Astrocyte (in vitro differentiated cells and primary cell): ENCODE data around the gene ZNF133. TPM values are rescaled to one million over a fixed set of nuclear protein-coding genes. Genes with fewer than 3 reads are reported as not detected.
"Not testable (repeated sequence)": the region's sequence is repeated elsewhere in the genome, so short reads cannot be mapped to it uniquely, and the experiment has no call there.

ENCODE experiments used
- DNase-seq: peaks from one replicate; pipeline ENCODE4 v3.0.0-alpha.2; 2010; ENCODE audit warnings: low read depth
- FAIRE-seq: peaks from 2 replicates; lab custom pipeline; 2011; peaks lifted over from hg19 to GRCh38; lab: Jason Lieb, UNC
- H2AFZ ChIP-seq: 2 replicates; pipeline ENCODE4 v1.6.0; 2012; ENCODE audit warnings: low read depth, low read length, inconsistent platforms
- H3K27ac ChIP-seq: 2 replicates; pipeline ENCODE4 v1.5.1; 2011; ENCODE audit warnings: low read depth, low read length, inconsistent platforms
- H3K27me3 ChIP-seq: 2 replicates; pipeline ENCODE4 v1.6.0; 2011; ENCODE audit warnings: low read length, inconsistent platforms; ENCODE audit not compliant: insufficient read depth
- H3K36me3 ChIP-seq: 2 replicates; pipeline ENCODE4 v1.5.1; 2011; ENCODE audit warnings: low read length, inconsistent platforms; ENCODE audit not compliant: insufficient read depth
- H3K4me1 ChIP-seq: 2 replicates; pipeline ENCODE4 v1.5.1; 2011; ENCODE audit warnings: low read length, inconsistent platforms; ENCODE audit not compliant: insufficient read depth
- H3K4me2 ChIP-seq: 2 replicates; pipeline ENCODE4 v1.6.0; 2012; ENCODE audit warnings: low read length, inconsistent platforms
- H3K4me3 ChIP-seq: 2 replicates; pipeline ENCODE4 v1.5.1; 2011; ENCODE audit warnings: low read depth, mild to moderate bottlenecking, low read length, inconsistent platforms; ENCODE audit not compliant: insufficient read depth
- H3K79me2 ChIP-seq: 2 replicates; pipeline ENCODE4 v1.6.0; 2012; ENCODE audit warnings: mild to moderate bottlenecking, low read length, inconsistent platforms; ENCODE audit not compliant: insufficient read depth
- H3K9ac ChIP-seq: 2 replicates; pipeline ENCODE4 v1.6.0; 2012; ENCODE audit warnings: mild to moderate bottlenecking, low read length, inconsistent platforms
- H3K9me3 ChIP-seq: 2 replicates; pipeline ENCODE4 v1.5.1; 2012; ENCODE audit warnings: low read depth, mild to moderate bottlenecking, low read length, inconsistent platforms; ENCODE audit not compliant: insufficient read depth
- H4K20me1 ChIP-seq: 2 replicates; pipeline ENCODE4 v1.6.0; 2012; ENCODE audit warnings: low read length, inconsistent platforms; ENCODE audit not compliant: insufficient read depth
- H3K27ac Mint-ChIP-seq: one replicate; pipeline ENCODE4 v1.8.0; 2021; ENCODE audit warnings: mild to moderate bottlenecking, mixed read lengths; ENCODE audit not compliant: unreplicated experiment
- H3K27me3 Mint-ChIP-seq: one replicate; pipeline ENCODE4 v1.8.0; 2021; ENCODE audit warnings: low read depth, mixed read lengths; ENCODE audit not compliant: unreplicated experiment
- H3K36me3 Mint-ChIP-seq: one replicate; pipeline ENCODE4 v1.8.0; 2021; ENCODE audit warnings: low read depth, mixed read lengths; ENCODE audit not compliant: unreplicated experiment
- H3K4me1 Mint-ChIP-seq: one replicate; pipeline ENCODE4 v1.8.0; 2021; ENCODE audit warnings: low read depth, mixed read lengths; ENCODE audit not compliant: unreplicated experiment
- H3K4me3 Mint-ChIP-seq: one replicate; pipeline ENCODE4 v1.8.0; 2021; ENCODE audit warnings: mild to moderate bottlenecking, moderate library complexity, mixed read lengths; ENCODE audit not compliant: unreplicated experiment
- H3K9me3 Mint-ChIP-seq: one replicate; pipeline ENCODE4 v1.8.0; 2021; ENCODE audit warnings: mild to moderate bottlenecking, mixed read lengths; ENCODE audit not compliant: unreplicated experiment
- EZH2 ChIP-seq: IDR thresholded peaks from 2 replicates; pipeline ENCODE4 v1.6.1; 2012; ENCODE audit warnings: mild to moderate bottlenecking, low read length, inconsistent platforms; ENCODE audit not compliant: insufficient read depth
- total RNA-seq: library from RNA; stranded (reverse); gene quantifications from 2 replicates; pipeline ENCODE4 v1.2.1, GENCODE V29; 2021
- TF ChIP-seq, protein P1 (sequence below): IDR thresholded peaks from 2 replicates; pipeline ENCODE4 v1.5.1; 2011; ENCODE audit warnings: low read depth, mild to moderate bottlenecking, inconsistent platforms, low read length, moderate library complexity; ENCODE audit not compliant: insufficient read depth

ZNF133 gene
- total RNA-seq, 1 donor from 2014 or later: 12.5 TPM

DNA sequence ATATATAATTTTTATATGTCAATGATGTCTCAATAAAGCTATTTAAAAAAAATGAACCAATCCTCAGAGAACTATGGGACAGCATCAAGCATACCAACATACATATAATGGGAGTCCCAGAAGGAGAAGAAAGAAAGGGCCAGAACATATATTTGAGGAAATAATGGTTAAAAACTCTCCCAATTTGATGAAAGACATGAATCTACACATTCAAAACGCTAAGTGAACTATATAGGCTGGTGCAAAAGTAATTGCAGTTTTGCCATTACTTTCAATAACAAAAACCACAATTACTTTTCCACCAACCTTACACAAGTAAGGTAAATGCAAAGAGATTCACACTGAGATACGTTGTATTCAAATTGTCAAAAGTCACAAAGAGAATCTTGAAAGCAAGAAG, 43.4 kb downstream of the ZNF133 start:
- no peak overlapping the region for H3K9ac ChIP-seq
- no peaks in the 10 kb centered on the region for H3K79me2 ChIP-seq
- H3K27me3 ChIP-seq: no peaks in the 10 kb centered on the region
- DNase-seq (no peak), FAIRE-seq (no peak)
- no peaks in the 10 kb centered on the region for H3K27me3 Mint-ChIP-seq
- peaks cover 8% of the 10 kb centered on the region for H3K36me3 Mint-ChIP-seq
- H3K4me2 ChIP-seq: no peak overlapping the region
- H3K4me1 ChIP-seq: no peaks in the 10 kb centered on the region
- no peak overlapping the region for H3K27ac Mint-ChIP-seq
- no peaks in the 10 kb centered on the region for H3K9me3 ChIP-seq
- TF ChIP-seq, protein P1, sequence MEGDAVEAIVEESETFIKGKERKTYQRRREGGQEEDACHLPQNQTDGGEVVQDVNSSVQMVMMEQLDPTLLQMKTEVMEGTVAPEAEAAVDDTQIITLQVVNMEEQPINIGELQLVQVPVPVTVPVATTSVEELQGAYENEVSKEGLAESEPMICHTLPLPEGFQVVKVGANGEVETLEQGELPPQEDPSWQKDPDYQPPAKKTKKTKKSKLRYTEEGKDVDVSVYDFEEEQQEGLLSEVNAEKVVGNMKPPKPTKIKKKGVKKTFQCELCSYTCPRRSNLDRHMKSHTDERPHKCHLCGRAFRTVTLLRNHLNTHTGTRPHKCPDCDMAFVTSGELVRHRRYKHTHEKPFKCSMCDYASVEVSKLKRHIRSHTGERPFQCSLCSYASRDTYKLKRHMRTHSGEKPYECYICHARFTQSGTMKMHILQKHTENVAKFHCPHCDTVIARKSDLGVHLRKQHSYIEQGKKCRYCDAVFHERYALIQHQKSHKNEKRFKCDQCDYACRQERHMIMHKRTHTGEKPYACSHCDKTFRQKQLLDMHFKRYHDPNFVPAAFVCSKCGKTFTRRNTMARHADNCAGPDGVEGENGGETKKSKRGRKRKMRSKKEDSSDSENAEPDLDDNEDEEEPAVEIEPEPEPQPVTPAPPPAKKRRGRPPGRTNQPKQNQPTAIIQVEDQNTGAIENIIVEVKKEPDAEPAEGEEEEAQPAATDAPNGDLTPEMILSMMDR: no peak
- TF ChIP-seq EZH2: no peak
- no peak overlapping the region for H2AFZ ChIP-seq
- H3K36me3 ChIP-seq: no peaks in the 10 kb centered on the region
- no peaks in the 10 kb centered on the region for H3K4me1 Mint-ChIP-seq
- H3K4me3 Mint-ChIP-seq: no peak overlapping the region
- H4K20me1 ChIP-seq: no peaks in the 10 kb centered on the region
- H3K27ac ChIP-seq: no peak overlapping the region
- no peak overlapping the region for H3K4me3 ChIP-seq
- peaks cover 23% of the 10 kb centered on the region for H3K9me3 Mint-ChIP-seq

DNA sequence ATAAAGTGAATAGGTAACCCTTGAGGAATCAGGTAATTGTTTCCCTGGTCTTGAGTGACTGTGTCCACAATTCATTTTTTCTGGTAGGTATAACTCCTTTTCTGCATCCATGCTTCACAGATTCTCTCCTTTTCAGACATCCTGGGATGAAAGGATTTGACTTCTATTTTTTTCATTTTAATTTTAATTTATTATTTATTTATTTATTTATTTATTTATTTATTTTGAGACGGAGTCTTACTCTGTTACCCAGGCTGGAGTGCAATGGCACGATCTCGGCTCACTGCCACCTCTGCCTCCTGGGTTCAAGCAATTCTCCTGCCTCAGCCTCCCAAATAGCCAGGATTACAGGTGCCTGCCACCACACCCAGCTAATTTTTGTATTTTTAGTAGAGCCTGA, 61.4 kb downstream of the ZNF133 start:
- not testable (repeated sequence) for FAIRE-seq, H3K4me3 ChIP-seq, H3K9me3 Mint-ChIP-seq, H3K27me3 Mint-ChIP-seq, H3K27ac Mint-ChIP-seq, H3K36me3 Mint-ChIP-seq, H3K27me3 ChIP-seq, H2AFZ ChIP-seq, H4K20me1 ChIP-seq, H3K79me2 ChIP-seq, H3K27ac ChIP-seq, H3K4me3 Mint-ChIP-seq, H3K9me3 ChIP-seq, DNase-seq, H3K36me3 ChIP-seq, H3K4me1 ChIP-seq, H3K4me1 Mint-ChIP-seq, H3K9ac ChIP-seq, H3K4me2 ChIP-seq

DNA sequence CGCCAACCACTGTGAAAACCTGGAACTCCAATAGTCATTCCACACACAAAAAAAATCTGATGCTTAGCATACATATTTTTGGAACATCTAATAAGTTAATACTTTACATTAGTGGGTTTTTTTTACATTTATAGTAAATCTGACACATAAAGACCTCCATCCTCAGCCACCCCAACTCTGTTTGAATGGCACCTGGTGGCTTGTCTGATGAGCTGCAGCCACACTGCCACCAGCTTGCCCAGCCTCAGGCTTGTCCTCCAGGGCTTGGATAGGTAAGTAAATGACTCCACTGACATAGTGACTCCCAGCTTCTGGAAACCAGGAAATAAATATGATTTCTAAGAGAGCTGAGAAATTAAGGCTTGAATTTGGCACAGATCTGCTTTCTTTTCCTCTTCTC, 71.5 kb downstream of the ZNF133 start:
- Histone ChIP-seq H3K9ac (no peak overlapping the region), H3K4me2 (no peak overlapping the region), H3K27me3 (no peaks in the 10 kb centered on the region), H3K4me3 (no peak overlapping the region), H2AFZ (no peak overlapping the region), H3K4me1 (no peaks in the 10 kb centered on the region), H3K9me3 (no peaks in the 10 kb centered on the region), H3K27ac (no peak overlapping the region), H3K79me2 (no peaks in the 10 kb centered on the region), H3K36me3 (no peaks in the 10 kb centered on the region), H4K20me1 (no peaks in the 10 kb centered on the region)
- TF ChIP-seq, protein P1: no peak
- TF ChIP-seq EZH2: no peak
- FAIRE-seq (no peak), DNase-seq (no peak)
- Mint-ChIP-seq H3K27me3 (no peaks in the 10 kb centered on the region), H3K9me3 (peaks cover 2% of the 10 kb centered on the region), H3K27ac (no peak overlapping the region), H3K4me1 (no peaks in the 10 kb centered on the region), H3K4me3 (no peak overlapping the region), H3K36me3 (no peaks in the 10 kb centered on the region)
